Measurements from ENCODE around the gene CFP.

The CFP gene

GRCh38 chrX:47574076-47574546 is 55.6 kb downstream of the CFP start:
- no peak for DNase-seq (ENCODE audit: low read depth)

GRCh38 chrX:47573341-47574075 is 56.2 kb downstream of the CFP start:
- no peak for DNase-seq (ENCODE audit: low read depth)
